GM12878 (cell line): ENCODE data around the gene AGRN. TPM values are rescaled to one million over a fixed set of nuclear protein-coding genes. Genes with fewer than 3 reads are reported as not detected.

Experiments
- BCL11A ChIP-seq: IDR thresholded peaks from 2 replicates; pipeline ENCODE4 v1.6.1; 2011; ENCODE audit warnings: low read depth, low read length
- BRCA1 ChIP-seq: IDR thresholded peaks from 2 replicates; pipeline ENCODE4 v1.6.1; 2011; ENCODE audit warnings: low read depth, low read length, improper control_type of control experiment
- CBFB ChIP-seq: IDR thresholded peaks from 2 replicates; pipeline ENCODE4 v1.6.1; 2016; ENCODE audit warnings: antibody characterized with exemption, low read depth
- CHD4 ChIP-seq: fragments of 200-600 bp; sonication (generic); IDR thresholded peaks from 2 replicates; pipeline ENCODE4 v1.6.1; 2016; ENCODE audit warnings: mild to moderate bottlenecking
- CUX1 ChIP-seq: IDR thresholded peaks from 2 replicates; pipeline ENCODE4 v1.6.1; 2012; ENCODE audit warnings: improper control_type of control experiment, low read depth, low read length; ENCODE audit not compliant: insufficient replicate concordance
- E2F8 ChIP-seq: fragments of 450-650 bp; IDR thresholded peaks from 2 replicates; pipeline ENCODE4 v1.6.1; 2018; ENCODE audit warnings: mild to moderate bottlenecking, low read depth, moderate library complexity; ENCODE audit not compliant: partially characterized antibody
- IKZF1 ChIP-seq: fragments of 450-650 bp; conservative IDR thresholded peaks from 2 replicates; pipeline ENCODE4 v1.6.1; 2017; ENCODE audit warnings: antibody characterized with exemption, mild to moderate bottlenecking
- JUND ChIP-seq: IDR thresholded peaks from 2 replicates; pipeline ENCODE4 v1.6.1; 2012; ENCODE audit warnings: low read depth, mild to moderate bottlenecking, low read length, improper control_type of control experiment, moderate library complexity
- NBN ChIP-seq: fragments of 450-650 bp; IDR thresholded peaks from 2 replicates; pipeline ENCODE4 v1.6.1; 2016
- NFYA ChIP-seq: IDR thresholded peaks from 2 replicates; pipeline ENCODE4 v1.6.1; 2011; ENCODE audit warnings: low read depth, mild to moderate bottlenecking, low read length, improper control_type of control experiment, borderline replicate concordance
- NR2C2 ChIP-seq: IDR thresholded peaks from 2 replicates; pipeline ENCODE4 v1.6.1; 2011; ENCODE audit warnings: borderline replicate concordance, low read depth; ENCODE audit not compliant: control insufficient read depth, insufficient read length
- NR2F1 ChIP-seq: fragments of 450-650 bp; conservative IDR thresholded peaks from 2 replicates; pipeline ENCODE4 v1.6.1; 2017; ENCODE audit warnings: mild to moderate bottlenecking
- RAD21 ChIP-seq: IDR thresholded peaks from 2 replicates; pipeline ENCODE4 v1.6.1; 2011; ENCODE audit warnings: mild to moderate bottlenecking, low read depth, low read length, moderate library complexity; ENCODE audit not compliant: insufficient read depth
- SMAD1 ChIP-seq: fragments of 450-650 bp; IDR thresholded peaks from 2 replicates; pipeline ENCODE4 v1.6.1; 2018; ENCODE audit warnings: mild to moderate bottlenecking, low read depth; ENCODE audit not compliant: partially characterized antibody
- ZBED1 ChIP-seq: IDR thresholded peaks from 2 replicates; pipeline ENCODE4 v1.6.1; 2016; ENCODE audit warnings: borderline replicate concordance
- ZNF274 ChIP-seq: IDR thresholded peaks from one replicate; pipeline ENCODE4 v1.8.0; 2011; ENCODE audit not compliant: insufficient read length, insufficient read depth
- ZNF622 ChIP-seq: fragments of 450-650 bp; IDR thresholded peaks from 2 replicates; pipeline ENCODE4 v1.6.1; 2017; ENCODE audit warnings: mild to moderate bottlenecking, inconsistent platforms
- polyA plus RNA-seq, 11 experiments: library from polyadenylated mRNA; depleted of rRNA in 4 of 11; unstranded in 6 of 11; stranded (reverse) in 5 of 11; fragments of >200 nt; fragmentation: Nextera tagmentation in 4 of 11; fragmentation: Illumina TruSeq in 1 of 11; extraction: Ambion mirVana in 4 of 11; extraction: Trizol in 1 of 11; gene quantifications; 1 replicate in 1 of 11; 2 replicates in 10 of 11; pipeline versions ENCODE4 v1.2.1 to v1.2.3, GENCODE V29; 2011 to 2016; ENCODE audit warnings: inconsistent platforms in 2 of 11, missing spikeins in 2 of 11, low read depth in 1 of 11
- total RNA-seq, 4 experiments: library from RNA; depleted of rRNA in 3 of 4; stranded (reverse); fragments of >200 nt in 3 of 4; fragmentation: Illumina TruSeq in 1 of 4; extraction: Trizol in 1 of 4; gene quantifications; 2 replicates each; pipeline versions ENCODE4 v1.2.1 to v1.2.3, GENCODE V29; 2013 to 2021
- TF ChIP-seq, protein P1 (sequence below): fragments of 450-650 bp; IDR thresholded peaks from 2 replicates; pipeline ENCODE4 v1.6.1; 2016; ENCODE audit warnings: mild to moderate bottlenecking, moderate library complexity, borderline replicate concordance

The AGRN gene
- total and polyA plus RNA-seq, 10 of the 15 experiments (the other 5 are each of a cell fraction or from before 2014, with no cell fraction given) = 0.02 to 41.8 (median 4.1) TPM

DNA sequence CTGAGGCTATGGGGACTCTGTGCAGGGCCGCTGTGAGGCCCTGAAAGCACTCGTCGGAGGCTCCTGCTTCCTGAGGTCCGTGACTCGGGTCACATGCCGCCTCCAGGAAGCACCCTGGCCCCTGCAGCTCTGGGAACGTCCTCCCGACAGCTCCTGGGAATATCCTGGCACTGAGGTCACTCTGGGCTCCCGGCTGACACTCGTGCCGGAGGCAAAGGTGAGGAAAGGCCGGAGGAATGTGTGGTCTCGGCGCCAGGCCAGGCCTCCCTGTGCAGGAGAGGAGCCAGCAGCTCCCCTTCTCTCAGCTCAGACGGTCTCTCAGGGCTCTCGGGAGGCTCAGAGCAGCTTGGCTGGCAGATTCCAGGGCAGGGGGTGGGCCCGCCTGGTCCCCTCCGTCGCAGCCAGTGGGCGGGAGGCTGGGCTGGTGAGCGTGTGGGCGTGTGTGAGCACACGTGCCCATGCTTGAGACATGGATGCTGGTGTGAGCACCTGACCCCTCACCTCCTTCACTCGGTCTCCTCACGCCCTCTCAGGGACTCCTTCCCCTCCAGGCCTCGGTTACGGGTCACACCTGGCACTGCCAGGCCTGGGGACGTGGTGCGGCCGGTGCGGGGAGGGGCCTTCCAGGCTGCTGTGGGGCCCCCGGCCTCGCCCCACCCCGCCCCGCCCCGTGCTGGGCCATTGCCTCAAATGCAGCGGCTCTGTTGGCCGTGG, 59.6 kb downstream of the AGRN start (continued):
- no peak for TF ChIP-seq CUX1
- TF ChIP-seq ZBED1 = no peak
- peak; percentile 82 for TF ChIP-seq NR2F1
- no peak for TF ChIP-seq JUND
- TF ChIP-seq BCL11A = no peak
- TF ChIP-seq NFYA = no peak
- peak; percentile 72 for TF ChIP-seq IKZF1
- no peak for TF ChIP-seq RAD21
- no peak for TF ChIP-seq SMAD1
- no peak for TF ChIP-seq ZNF622
- TF ChIP-seq CHD4 = no peak
- TF ChIP-seq, protein P1, sequence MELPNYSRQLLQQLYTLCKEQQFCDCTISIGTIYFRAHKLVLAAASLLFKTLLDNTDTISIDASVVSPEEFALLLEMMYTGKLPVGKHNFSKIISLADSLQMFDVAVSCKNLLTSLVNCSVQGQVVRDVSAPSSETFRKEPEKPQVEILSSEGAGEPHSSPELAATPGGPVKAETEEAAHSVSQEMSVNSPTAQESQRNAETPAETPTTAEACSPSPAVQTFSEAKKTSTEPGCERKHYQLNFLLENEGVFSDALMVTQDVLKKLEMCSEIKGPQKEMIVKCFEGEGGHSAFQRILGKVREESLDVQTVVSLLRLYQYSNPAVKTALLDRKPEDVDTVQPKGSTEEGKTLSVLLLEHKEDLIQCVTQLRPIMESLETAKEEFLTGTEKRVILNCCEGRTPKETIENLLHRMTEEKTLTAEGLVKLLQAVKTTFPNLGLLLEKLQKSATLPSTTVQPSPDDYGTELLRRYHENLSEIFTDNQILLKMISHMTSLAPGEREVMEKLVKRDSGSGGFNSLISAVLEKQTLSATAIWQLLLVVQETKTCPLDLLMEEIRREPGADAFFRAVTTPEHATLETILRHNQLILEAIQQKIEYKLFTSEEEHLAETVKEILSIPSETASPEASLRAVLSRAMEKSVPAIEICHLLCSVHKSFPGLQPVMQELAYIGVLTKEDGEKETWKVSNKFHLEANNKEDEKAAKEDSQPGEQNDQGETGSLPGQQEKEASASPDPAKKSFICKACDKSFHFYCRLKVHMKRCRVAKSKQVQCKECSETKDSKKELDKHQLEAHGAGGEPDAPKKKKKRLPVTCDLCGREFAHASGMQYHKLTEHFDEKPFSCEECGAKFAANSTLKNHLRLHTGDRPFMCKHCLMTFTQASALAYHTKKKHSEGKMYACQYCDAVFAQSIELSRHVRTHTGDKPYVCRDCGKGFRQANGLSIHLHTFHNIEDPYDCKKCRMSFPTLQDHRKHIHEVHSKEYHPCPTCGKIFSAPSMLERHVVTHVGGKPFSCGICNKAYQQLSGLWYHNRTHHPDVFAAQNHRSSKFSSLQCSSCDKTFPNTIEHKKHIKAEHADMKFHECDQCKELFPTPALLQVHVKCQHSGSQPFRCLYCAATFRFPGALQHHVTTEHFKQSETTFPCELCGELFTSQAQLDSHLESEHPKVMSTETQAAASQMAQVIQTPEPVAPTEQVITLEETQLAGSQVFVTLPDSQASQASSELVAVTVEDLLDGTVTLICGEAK = no peak
- TF ChIP-seq BRCA1 = no peak
- no peak for TF ChIP-seq ZNF274
- no peak for TF ChIP-seq CBFB
- TF ChIP-seq E2F8 = no peak
- TF ChIP-seq NR2C2 = no peak
- 0 out of 2 replicates have a peak, but pooled peaks have one; percentile 43 for TF ChIP-seq NBN
